H9 (cell line): ENCODE results near the gene TARBP1. TPM values are rescaled to one million over a fixed set of nuclear protein-coding genes. Genes with fewer than 3 reads are reported as not detected.

ENCODE experiments used
- DNase-seq: peaks from one replicate; pipeline ENCODE4 v3.0.0-alpha.2; 2017
- H2AFZ ChIP-seq: one replicate; pipeline ENCODE4 v1.6.1; 2013; ENCODE audit warnings: mild to moderate bottlenecking, low read length, control low read depth, moderate library complexity
- H2AK5ac ChIP-seq: 2 replicates; pipeline ENCODE4 v1.6.1; 2013; ENCODE audit warnings: low read length, control low read depth, mixed read lengths; ENCODE audit not compliant: insufficient read length
- H2BK120ac ChIP-seq: one replicate; pipeline ENCODE4 v1.6.1; 2013; ENCODE audit warnings: low read depth, mild to moderate bottlenecking, low read length, control low read depth, inconsistent platforms; ENCODE audit not compliant: poor library complexity, severe bottlenecking
- H2BK12ac ChIP-seq: 2 replicates; pipeline ENCODE4 v1.6.1; 2013; ENCODE audit warnings: low read length, control low read depth, mixed read lengths, low read depth; ENCODE audit not compliant: insufficient read length
- H2BK15ac ChIP-seq: 2 replicates; pipeline ENCODE4 v1.6.1; 2013; ENCODE audit warnings: low read depth, low read length, control low read depth
- H2BK20ac ChIP-seq: one replicate; pipeline ENCODE4 v1.6.1; 2013; ENCODE audit warnings: low read depth, mild to moderate bottlenecking, low read length, control low read depth, inconsistent platforms; ENCODE audit not compliant: poor library complexity, severe bottlenecking
- H2BK5ac ChIP-seq: 2 replicates; pipeline ENCODE4 v1.6.1; 2013; ENCODE audit warnings: low read length, control low read depth, mixed read lengths; ENCODE audit not compliant: insufficient read length
- H3K14ac ChIP-seq: 2 replicates; pipeline ENCODE4 v1.6.1; 2013; ENCODE audit warnings: low read length, control low read depth; ENCODE audit not compliant: insufficient read depth
- H3K18ac ChIP-seq: 2 replicates; pipeline ENCODE4 v1.6.1; 2013; ENCODE audit warnings: low read depth, mild to moderate bottlenecking, mixed read lengths, low read length, control low read depth; ENCODE audit not compliant: insufficient read length
- H3K23ac ChIP-seq: 2 replicates; pipeline ENCODE4 v1.6.1; 2013; ENCODE audit warnings: low read length, control low read depth, mixed read lengths, low read depth; ENCODE audit not compliant: insufficient read length
- H3K23me2 ChIP-seq: 2 replicates; pipeline ENCODE4 v1.6.1; 2013; ENCODE audit warnings: low read depth, mild to moderate bottlenecking, mixed read lengths, low read length, control low read depth; ENCODE audit not compliant: insufficient read length, poor library complexity, severe bottlenecking
- H3K27ac ChIP-seq: 2 replicates; pipeline ENCODE4 v1.5.1; 2013; ENCODE audit warnings: low read length, control low read depth, mixed read lengths, low read depth; ENCODE audit not compliant: insufficient read length
- H3K27me3 ChIP-seq: 2 replicates; pipeline ENCODE4 v1.6.1; 2013; ENCODE audit warnings: low read length, control low read depth, inconsistent platforms; ENCODE audit not compliant: insufficient read depth
- H3K4ac ChIP-seq: 2 replicates; pipeline ENCODE4 v1.6.1; 2013; ENCODE audit warnings: low read depth, mild to moderate bottlenecking, control low read depth, inconsistent platforms, low read length, moderate library complexity
- H3K4me1 ChIP-seq: 2 replicates; pipeline ENCODE4 v1.6.1; 2013; ENCODE audit warnings: low read length, control low read depth, inconsistent platforms; ENCODE audit not compliant: insufficient read depth
- H3K4me2 ChIP-seq: 2 replicates; pipeline ENCODE4 v1.6.1; 2013; ENCODE audit warnings: low read length, control low read depth, mixed read lengths; ENCODE audit not compliant: insufficient read length, insufficient read depth
- H3K56ac ChIP-seq: 2 replicates; pipeline ENCODE4 v1.6.1; 2013; ENCODE audit warnings: low read depth, mild to moderate bottlenecking, mixed read lengths, low read length, control low read depth; ENCODE audit not compliant: insufficient read length
- H3K79me1 ChIP-seq: 2 replicates; pipeline ENCODE4 v1.6.1; 2013; ENCODE audit warnings: low read depth, mild to moderate bottlenecking, moderate library complexity, low read length, control low read depth, inconsistent platforms; ENCODE audit not compliant: insufficient read depth, poor library complexity, severe bottlenecking
- H3K79me2 ChIP-seq: 2 replicates; pipeline ENCODE4 v1.6.1; 2013; ENCODE audit warnings: low read length, control low read depth, inconsistent platforms; ENCODE audit not compliant: insufficient read depth
- H3K9ac ChIP-seq: 2 replicates; pipeline ENCODE4 v1.6.1; 2013; ENCODE audit warnings: low read length, control low read depth, mixed read lengths; ENCODE audit not compliant: insufficient read length; ENCODE audit errors: extremely low read depth
- H3K9me3 ChIP-seq: one replicate; pipeline ENCODE4 v1.6.1; 2013; ENCODE audit warnings: low read depth, low read length, inconsistent platforms; ENCODE audit not compliant: control insufficient read depth
- H3T11ph ChIP-seq: one replicate; pipeline ENCODE4 v1.6.1; 2013; ENCODE audit warnings: mild to moderate bottlenecking, low read length, control low read depth, inconsistent platforms
- H4K20me1 ChIP-seq: one replicate; pipeline ENCODE4 v1.6.1; 2013; ENCODE audit not compliant: control insufficient read depth, insufficient read length, insufficient read depth
- H4K5ac ChIP-seq: 2 replicates; pipeline ENCODE4 v1.6.1; 2013; ENCODE audit warnings: low read depth, mild to moderate bottlenecking, mixed read lengths, low read length, control low read depth; ENCODE audit not compliant: insufficient read length
- H4K8ac ChIP-seq: replicated peaks from 2 replicates; pipeline ENCODE4 v1.6.1; 2013; ENCODE audit warnings: low read length, control low read depth, mixed read lengths, low read depth; ENCODE audit not compliant: insufficient read length
- H4K91ac ChIP-seq: 2 replicates; pipeline ENCODE4 v1.6.1; 2013; ENCODE audit warnings: low read depth, mild to moderate bottlenecking, moderate library complexity, mixed read lengths, low read length, control low read depth; ENCODE audit not compliant: insufficient read length
- H3K27ac Mint-ChIP-seq, 3 experiments: 2 replicates in 2 of 3; 3 replicates in 1 of 3; pipeline ENCODE4 v1.8.0; 2020 to 2021; ENCODE audit warnings: mixed read lengths in 3 of 3, mild to moderate bottlenecking in 1 of 3, moderate library complexity in 1 of 3
- H3K27me3 Mint-ChIP-seq: 2 replicates; pipeline ENCODE4 v1.8.0; 2021; ENCODE audit warnings: low read depth, mild to moderate bottlenecking, moderate library complexity, mixed read lengths
- H3K36me3 Mint-ChIP-seq, 3 experiments: 2 replicates in 2 of 3; 3 replicates in 1 of 3; pipeline ENCODE4 v1.8.0; 2020 to 2021; ENCODE audit warnings: low read depth in 3 of 3, mixed read lengths in 3 of 3; ENCODE audit not compliant: insufficient read depth in 1 of 3
- H3K4me1 Mint-ChIP-seq, 2 experiments: 2 replicates each; pipeline ENCODE4 v1.8.0; 2020; ENCODE audit warnings: mixed read lengths in 2 of 2
- H3K4me3 Mint-ChIP-seq, 2 experiments: 2 replicates in 1 of 2; 3 replicates in 1 of 2; pipeline ENCODE4 v1.8.0; 2020 to 2021; ENCODE audit warnings: mild to moderate bottlenecking in 2 of 2, mixed read lengths in 2 of 2, moderate library complexity in 1 of 2
- H3K9me3 Mint-ChIP-seq, 2 experiments: 2 replicates in 1 of 2; 3 replicates in 1 of 2; pipeline ENCODE4 v1.8.0; 2020; ENCODE audit warnings: mild to moderate bottlenecking in 2 of 2, mixed read lengths in 2 of 2, moderate library complexity in 1 of 2
- WGBS: extraction: QIAGEN DNeasy Blood & Tissue Kit; methylation state at CpG from one replicate; pipeline ENCODE4 v1.1.7; 2013; ENCODE audit warnings: missing lambda C conversion rate, low lambda C conversion rate, mixed read lengths; ENCODE audit not compliant: insufficient read length; ENCODE audit errors: extremely low coverage; 5-methylcytosine and 5-hydroxymethylcytosine counted together
- total RNA-seq: library from RNA; stranded (reverse); gene quantifications from 2 replicates; pipeline ENCODE4 v1.2.1, GENCODE V29; 2021
- TF ChIP-seq, protein P1 (sequence below): fragments of 200-600 bp; sonication (generic); conservative IDR thresholded peaks from 3 replicates; pipeline ENCODE4 v1.8.0; 2021; ENCODE audit warnings: antibody characterized with exemption, mild to moderate bottlenecking

Gene TARBP1
- total RNA-seq, 1 experiment from 2014 or later: 20.2 TPM

DNA sequence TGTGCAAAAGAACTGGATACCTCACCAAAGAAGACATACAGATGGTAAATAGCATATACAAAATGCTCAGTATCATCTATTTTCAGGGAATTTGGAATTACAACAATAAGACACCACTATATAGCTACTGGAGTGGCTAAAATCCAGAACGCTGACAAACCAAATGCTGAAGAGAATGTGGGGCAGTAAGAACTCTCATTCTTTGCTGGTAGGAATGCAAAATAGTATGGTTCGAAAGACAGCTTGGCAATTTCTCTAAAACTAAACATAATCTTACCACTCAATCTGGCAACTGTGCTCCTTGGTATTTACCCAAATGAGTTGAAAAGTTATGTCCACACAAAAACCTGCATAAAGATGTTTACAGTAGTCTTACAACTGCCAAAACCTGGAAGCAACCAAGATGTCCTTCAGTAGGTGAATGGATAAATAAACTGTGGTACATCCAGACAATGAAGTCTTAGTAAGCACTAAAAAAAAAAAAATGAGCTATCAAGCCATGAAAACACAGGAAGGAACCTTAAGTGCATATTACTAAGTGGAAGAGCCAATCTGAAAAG is 26.5 kb downstream of the TARBP1 start:
- H3K27me3 Mint-ChIP-seq: no peaks in the 10 kb centered on the region
- Histone ChIP-seq H3K9ac (no peak overlapping the region), H3K23me2 (no peaks in the 10 kb centered on the region), H3K79me2 (no peaks in the 10 kb centered on the region), H4K20me1 (no peaks in the 10 kb centered on the region), H4K5ac (no peak overlapping the region), H3K23ac (no peak overlapping the region), H3K27ac (no peak overlapping the region), H3K4me2 (no peak overlapping the region), H3K18ac (no peak overlapping the region), H3K9me3 (no peaks in the 10 kb centered on the region), H4K91ac (no peak overlapping the region), H3K27me3 (no peaks in the 10 kb centered on the region), H2BK15ac (no peak overlapping the region), H3K79me1 (no peaks in the 10 kb centered on the region), H3K56ac (no peak overlapping the region), H3T11ph (no peak overlapping the region), H2AFZ (no peak overlapping the region), H4K8ac (no peak overlapping the region), H2BK120ac (no peak overlapping the region), H3K4me1 (no peaks in the 10 kb centered on the region), H2BK12ac (no peak overlapping the region), H3K14ac (no peak overlapping the region), H3K4ac (no peak overlapping the region), H2AK5ac (no peak overlapping the region), H2BK5ac (no peak overlapping the region), H2BK20ac (no peak overlapping the region)
- H3K4me3 Mint-ChIP-seq: no peak overlapping the region
- WGBS: no CpG with 5 or more reads among the region's 2 CpGs
- TF ChIP-seq, protein P1, sequence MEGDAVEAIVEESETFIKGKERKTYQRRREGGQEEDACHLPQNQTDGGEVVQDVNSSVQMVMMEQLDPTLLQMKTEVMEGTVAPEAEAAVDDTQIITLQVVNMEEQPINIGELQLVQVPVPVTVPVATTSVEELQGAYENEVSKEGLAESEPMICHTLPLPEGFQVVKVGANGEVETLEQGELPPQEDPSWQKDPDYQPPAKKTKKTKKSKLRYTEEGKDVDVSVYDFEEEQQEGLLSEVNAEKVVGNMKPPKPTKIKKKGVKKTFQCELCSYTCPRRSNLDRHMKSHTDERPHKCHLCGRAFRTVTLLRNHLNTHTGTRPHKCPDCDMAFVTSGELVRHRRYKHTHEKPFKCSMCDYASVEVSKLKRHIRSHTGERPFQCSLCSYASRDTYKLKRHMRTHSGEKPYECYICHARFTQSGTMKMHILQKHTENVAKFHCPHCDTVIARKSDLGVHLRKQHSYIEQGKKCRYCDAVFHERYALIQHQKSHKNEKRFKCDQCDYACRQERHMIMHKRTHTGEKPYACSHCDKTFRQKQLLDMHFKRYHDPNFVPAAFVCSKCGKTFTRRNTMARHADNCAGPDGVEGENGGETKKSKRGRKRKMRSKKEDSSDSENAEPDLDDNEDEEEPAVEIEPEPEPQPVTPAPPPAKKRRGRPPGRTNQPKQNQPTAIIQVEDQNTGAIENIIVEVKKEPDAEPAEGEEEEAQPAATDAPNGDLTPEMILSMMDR: no peak
- H3K27ac Mint-ChIP-seq: no peak overlapping the region
- no peaks in the 10 kb centered on the region for H3K9me3 Mint-ChIP-seq
- H3K36me3 Mint-ChIP-seq: peaks cover 3 to 47% (median 32%) of the 10 kb centered on the region in 3 experiments; a peak in 6 of 7 replicates
- no peaks in the 10 kb centered on the region for H3K4me1 Mint-ChIP-seq
- no peak for DNase-seq
